ENCODE data around the gene LRRC4B. TPM values are rescaled to one million over a fixed set of nuclear protein-coding genes. Genes with fewer than 3 reads are reported as not detected.
A peak's percentile ranks its signal among the peaks of the same experiment; 100 is the strongest.

Gene LRRC4B
- total and polyA plus RNA-seq, 2 of the 13 experiments (the other 11 are each of a cell fraction or from before 2014, with no cell fraction given), result not detected

DNA sequence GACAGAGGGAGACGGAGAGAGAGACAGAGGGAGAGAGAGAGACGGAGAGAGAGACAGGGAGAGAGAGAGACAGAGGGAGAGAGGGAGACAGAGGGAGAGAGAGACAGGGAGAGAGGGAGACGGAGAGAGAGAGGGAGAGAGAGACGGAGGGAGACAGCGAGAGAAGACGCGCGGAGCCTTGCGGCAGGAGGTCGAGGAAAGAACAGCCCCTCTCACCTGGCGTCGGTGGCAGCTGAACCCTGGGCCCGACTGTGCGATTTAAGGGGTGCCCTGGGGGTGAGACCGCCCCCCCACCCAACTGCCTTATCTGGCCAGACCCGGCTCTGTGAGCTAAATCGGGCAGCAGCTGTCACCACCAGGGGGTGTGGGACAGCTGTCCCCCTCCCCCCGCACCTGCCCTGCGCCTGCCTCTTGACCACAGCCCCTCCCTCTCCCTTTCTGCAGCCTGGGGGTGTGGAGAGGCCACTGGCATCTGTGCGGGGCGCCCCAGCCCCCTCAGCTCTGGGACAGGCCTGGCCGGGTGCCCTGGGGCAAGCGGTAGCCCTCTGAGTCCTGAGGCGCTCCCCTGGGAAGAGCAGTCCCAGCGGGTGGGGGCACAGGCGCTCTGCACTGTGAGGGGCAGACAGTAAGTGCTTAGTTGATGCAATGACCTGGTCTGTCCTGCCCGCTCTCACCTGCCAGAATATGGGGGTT is 68.0 kb downstream of the LRRC4B start (continued):
- TF ChIP-seq, protein P1, sequence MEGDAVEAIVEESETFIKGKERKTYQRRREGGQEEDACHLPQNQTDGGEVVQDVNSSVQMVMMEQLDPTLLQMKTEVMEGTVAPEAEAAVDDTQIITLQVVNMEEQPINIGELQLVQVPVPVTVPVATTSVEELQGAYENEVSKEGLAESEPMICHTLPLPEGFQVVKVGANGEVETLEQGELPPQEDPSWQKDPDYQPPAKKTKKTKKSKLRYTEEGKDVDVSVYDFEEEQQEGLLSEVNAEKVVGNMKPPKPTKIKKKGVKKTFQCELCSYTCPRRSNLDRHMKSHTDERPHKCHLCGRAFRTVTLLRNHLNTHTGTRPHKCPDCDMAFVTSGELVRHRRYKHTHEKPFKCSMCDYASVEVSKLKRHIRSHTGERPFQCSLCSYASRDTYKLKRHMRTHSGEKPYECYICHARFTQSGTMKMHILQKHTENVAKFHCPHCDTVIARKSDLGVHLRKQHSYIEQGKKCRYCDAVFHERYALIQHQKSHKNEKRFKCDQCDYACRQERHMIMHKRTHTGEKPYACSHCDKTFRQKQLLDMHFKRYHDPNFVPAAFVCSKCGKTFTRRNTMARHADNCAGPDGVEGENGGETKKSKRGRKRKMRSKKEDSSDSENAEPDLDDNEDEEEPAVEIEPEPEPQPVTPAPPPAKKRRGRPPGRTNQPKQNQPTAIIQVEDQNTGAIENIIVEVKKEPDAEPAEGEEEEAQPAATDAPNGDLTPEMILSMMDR (CRISPR knock-in tag; IDR thresholded peaks at IDR 0.05), result 0 out of 2 replicates have a peak, but pooled peaks have one; percentile 19
- no peak for TF ChIP-seq DNMT1 (CRISPR knock-in tag; IDR thresholded peaks at IDR 0.05)
- TF ChIP-seq MAFF (IDR thresholded peaks at IDR 0.05; ENCODE audit: low read depth, low read length), result no peak
- TF ChIP-seq REXO4 (CRISPR knock-in tag; IDR thresholded peaks at IDR 0.05; ENCODE audit: borderline replicate concordance), result no peak
- TF ChIP-seq, protein P2, sequence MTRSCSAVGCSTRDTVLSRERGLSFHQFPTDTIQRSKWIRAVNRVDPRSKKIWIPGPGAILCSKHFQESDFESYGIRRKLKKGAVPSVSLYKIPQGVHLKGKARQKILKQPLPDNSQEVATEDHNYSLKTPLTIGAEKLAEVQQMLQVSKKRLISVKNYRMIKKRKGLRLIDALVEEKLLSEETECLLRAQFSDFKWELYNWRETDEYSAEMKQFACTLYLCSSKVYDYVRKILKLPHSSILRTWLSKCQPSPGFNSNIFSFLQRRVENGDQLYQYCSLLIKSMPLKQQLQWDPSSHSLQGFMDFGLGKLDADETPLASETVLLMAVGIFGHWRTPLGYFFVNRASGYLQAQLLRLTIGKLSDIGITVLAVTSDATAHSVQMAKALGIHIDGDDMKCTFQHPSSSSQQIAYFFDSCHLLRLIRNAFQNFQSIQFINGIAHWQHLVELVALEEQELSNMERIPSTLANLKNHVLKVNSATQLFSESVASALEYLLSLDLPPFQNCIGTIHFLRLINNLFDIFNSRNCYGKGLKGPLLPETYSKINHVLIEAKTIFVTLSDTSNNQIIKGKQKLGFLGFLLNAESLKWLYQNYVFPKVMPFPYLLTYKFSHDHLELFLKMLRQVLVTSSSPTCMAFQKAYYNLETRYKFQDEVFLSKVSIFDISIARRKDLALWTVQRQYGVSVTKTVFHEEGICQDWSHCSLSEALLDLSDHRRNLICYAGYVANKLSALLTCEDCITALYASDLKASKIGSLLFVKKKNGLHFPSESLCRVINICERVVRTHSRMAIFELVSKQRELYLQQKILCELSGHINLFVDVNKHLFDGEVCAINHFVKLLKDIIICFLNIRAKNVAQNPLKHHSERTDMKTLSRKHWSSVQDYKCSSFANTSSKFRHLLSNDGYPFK (CRISPR knock-in tag; IDR thresholded peaks at IDR 0.05; ENCODE audit: borderline replicate concordance), result no peak
- no peak for TF ChIP-seq ZNF180 (CRISPR knock-in tag; IDR thresholded peaks at IDR 0.05; ENCODE audit: borderline replicate concordance, low read depth)

All from HepG2 (cell line).